HG03025 (cell line): ENCODE results near the gene EHMT1.

Experiments used
- ATAC-seq: cut with Tn5 transposase; IDR thresholded peaks from one replicate; pipeline ENCODE4 v1.9.1; 2021; ENCODE audit warnings: mild to moderate bottlenecking, moderate library complexity; ENCODE audit not compliant: unreplicated experiment, low FRiP score

The EHMT1 gene

DNA sequence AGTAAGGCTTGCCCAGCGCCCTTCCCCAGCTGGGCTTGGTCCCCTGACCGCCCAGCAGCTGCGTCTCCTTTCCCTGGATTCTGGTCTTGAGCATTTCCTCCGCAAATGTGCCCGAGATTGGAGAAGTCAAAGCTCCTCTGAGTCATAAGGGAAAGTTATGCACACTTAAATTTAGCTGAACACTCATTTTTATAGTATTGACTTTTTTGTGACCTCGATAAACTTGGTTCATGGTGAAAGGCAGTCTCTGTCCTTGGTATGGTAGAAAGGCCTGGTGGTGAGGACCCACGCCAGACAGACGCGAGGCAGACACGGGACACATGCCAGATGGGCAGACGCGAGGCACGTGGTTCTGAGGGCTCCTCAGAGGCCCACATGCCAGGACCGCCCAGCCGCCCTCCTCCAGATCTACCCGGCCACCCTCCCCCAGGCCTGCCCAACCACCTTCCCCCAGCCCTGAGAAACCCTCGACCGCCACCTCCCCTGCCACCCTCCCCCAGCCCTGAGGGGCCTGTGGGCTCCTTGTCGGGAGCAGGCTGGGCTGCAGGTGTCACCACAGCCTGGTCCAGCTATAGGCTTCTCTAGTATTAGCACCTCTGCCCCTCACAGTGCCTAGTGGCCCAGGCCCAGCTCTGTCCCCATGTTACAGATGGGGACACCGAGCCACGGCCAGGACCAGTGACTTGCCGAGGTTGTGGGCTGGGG lies 197.9 kb downstream of the EHMT1 start:
- no peak for ATAC-seq

DNA sequence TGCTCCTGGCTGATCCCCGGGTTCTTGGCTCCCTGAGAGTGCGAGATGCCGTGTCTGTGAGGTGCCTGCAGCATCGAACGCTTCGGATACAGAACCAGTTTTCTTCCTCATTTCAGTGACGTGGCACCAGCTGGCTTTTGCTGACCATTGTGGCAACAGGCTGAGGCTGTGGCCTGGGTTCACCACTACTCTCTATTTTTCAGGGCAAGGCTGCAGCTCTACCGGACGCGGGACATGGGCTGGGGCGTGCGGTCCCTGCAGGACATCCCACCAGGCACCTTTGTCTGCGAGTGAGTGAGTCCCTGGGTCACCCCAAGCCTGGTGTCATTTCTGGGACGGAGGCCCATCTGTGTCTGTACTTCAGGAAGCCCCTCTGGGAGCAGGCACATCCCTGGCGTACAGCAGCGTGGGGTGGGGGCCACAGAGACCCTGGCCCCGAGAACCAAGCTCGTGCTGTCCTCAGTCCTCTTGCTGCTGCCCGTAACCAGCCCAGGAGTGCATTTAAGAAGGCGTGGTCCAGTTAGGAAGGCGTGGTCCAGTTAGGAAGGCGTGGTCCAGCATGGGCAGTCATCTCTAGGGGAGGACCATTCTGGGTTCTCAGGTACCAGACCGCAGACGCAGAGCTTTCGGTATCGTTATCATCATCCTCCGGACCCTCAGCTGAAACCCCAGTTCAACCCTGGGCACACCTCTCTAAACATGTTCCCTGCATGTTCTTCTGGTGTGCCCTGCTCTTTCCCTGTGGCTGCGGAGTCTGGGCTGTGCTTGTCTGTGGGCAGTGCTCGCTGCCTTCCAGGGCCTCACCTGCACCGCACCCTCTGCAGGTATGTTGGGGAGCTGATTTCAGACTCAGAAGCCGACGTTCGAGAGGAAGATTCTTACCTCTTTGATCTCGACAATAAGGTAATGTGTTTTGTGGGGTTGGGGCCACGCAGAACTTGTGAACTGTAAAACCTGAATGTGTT lies 198.7 kb downstream of the EHMT1 start:
- no peak for ATAC-seq

DNA sequence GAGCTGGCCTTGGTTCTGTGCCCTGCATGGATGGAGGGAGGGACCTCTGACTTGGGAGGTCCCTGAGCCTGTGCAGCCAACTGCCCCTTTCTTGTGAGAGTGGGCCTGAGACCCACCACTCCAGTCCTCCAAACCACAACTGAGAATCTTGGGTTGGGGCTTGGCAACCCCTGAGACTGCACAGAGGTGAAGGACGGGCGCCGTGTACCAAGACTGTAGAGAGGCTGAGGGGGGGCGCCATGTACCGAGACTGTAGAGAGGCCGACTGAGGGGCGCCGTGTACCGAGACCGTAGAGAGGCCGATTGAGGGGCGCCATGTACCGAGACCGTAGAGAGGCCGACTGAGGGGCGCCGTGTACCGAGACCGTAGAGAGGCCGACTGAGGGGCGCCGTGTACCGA lies 199.5 kb downstream of the EHMT1 start:
- ATAC-seq, result no peak

DNA sequence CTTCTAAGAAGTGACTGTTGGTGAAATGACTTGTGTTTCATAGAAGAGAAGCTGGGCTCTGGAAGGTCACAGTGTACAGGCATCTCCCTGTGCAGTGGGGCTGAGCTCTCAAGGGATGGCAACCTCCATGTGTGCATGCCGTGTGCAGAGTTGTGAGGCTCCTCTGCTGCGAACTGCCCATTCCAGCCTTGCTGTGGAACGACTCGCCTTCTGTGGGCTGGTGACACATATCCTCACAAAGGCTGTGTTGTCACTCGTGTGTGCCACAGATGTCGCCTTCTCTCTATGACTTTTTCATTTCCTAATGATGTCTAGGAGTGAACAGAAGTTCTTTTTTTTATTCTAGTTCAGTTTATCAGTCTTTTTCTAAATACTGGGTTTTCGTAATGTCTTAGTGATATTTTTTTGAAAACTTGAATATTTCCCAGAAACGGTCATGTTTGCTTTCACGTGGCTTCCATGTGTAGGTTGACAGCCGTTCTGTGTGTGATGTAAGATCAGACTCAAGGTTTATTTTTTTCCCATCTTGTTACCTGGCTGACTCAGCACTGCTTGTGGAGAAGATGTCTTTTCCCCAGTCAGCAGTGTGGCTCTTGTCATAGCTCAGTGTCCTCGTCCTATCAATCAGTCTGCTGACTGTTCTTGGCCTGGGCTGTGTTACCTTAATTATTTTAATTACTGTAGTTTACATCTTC lies 201.5 kb downstream of the EHMT1 start:
- no peak for ATAC-seq

DNA sequence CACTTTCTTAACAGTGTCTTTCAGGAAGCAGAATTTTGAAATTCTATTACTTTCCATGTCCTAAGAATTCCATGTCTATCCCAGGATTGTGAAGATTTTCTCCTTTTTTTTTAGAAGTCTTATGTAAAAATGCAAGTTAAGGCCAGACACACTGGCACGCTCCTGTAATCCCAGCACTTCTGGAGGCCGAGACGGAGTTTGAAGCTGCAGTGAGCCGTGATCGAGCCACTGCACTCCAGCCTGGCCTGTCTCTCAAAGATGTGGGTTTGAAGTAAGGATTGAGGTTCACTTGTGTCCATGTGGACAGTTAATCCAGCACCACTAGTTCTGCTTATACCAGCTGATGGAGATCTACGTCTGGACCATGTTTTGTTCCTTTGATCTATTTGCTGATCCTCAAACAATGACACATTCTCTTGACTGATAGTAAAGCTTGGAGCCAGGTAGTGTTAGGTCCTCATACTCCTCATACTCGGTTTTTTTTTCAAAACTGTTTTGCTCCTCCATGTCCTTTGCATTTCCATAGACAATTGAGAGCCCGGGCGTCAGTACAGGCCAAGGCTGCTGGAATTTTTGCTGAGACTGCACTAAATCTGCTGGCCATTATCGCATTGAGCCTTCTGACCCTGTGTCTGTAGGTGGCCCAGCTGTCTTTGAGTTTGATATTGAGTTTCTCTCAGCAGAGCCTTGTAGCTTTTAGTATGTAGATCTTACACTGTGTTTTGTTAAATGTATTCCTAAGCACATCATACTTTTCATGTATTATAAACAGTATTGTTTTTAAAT lies 205.4 kb downstream of the EHMT1 start:
- ATAC-seq, result no peak

- ATAC-seq, result no peak
These were observed 206.7 kb downstream of the EHMT1 start for GRCh38 chr9:137825324-137825989.

- ATAC-seq, result no peak
These were observed 209.2 kb downstream of the EHMT1 start for GRCh38 chr9:137827908-137828526.

DNA sequence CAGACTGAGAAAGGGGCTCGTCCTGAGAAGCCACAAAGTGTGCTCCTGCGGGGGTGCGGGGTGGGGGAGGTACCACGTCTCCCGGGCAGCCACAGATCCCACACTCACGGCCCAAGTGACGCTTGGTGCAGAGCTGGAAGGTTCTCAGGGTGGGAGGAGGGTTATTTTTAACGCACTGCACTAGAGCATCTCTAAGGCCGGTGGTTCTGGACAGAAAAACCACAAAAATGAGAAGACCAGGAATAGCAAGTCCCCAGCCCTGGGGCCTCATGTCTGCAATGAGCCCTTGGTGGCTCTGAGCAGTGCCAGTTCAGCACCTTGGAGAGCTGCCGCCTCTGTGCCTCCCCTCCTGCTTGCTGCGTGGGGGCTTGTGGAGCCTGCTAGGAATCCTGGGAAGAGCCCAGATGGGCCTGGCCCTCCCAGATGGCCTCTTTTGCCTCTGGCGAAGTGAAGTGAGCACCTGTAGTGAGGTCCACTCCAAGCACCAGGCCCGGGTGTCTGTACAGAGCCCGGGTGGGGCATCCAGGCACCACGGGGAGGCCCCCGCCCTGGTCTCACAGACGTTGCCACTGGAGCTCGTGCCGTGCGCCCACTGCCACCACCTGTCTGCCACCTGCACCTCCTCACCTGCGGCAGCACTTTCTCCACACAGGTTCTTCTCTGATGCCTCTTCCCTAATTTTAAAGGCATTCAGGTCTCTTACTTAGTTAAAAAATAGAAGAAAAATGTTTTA lies 209.9 kb downstream of the EHMT1 start:
- ATAC-seq, result no peak

GRCh38 chr9:137829260-137829996 lies 210.6 kb downstream of the EHMT1 start:
- no peak for ATAC-seq

- ATAC-seq, result no peak
These were observed 213.4 kb downstream of the EHMT1 start for GRCh38 chr9:137832191-137832700.

- ATAC-seq, result no peak
These were observed 214.2 kb downstream of the EHMT1 start for GRCh38 chr9:137832830-137833590.

GRCh38 chr9:137833721-137834613 lies 215.2 kb downstream of the EHMT1 start:
- no peak for ATAC-seq

- no peak for ATAC-seq
These were observed 216.2 kb downstream of the EHMT1 start for GRCh38 chr9:137834846-137835546.

DNA sequence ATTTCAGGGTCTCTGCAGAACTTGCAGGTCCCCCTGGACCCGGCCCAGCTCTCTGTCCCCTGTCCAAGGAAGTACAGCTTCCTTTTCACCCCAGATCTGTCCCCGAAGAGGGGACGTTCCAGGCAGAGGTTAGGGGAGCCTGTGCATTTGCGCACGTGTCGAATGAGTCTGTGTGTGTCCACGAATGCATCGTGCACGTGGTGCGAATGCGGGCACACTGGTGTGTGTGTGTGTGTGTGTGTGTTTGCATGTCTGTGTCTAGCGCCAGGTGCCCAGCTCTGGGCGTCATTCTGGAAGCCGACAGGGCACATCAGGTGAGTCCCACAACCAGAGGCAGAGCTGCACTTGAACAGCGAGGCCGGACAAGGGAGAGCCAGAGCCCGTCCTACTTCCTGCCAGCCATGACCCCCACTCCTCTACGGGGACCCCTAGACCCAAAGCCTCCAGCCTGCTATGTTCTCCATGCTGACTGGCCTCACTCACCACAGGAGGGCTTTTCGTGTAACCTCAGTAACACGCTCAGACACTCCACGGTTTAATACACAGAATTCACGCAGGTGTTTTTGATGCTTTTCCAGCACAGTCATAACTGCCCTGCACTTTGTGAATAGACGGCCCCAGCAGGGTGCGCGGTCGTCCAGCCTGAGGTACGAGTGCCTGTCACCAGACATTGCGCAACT lies 217.5 kb downstream of the EHMT1 start:
- ATAC-seq, result no peak

- ATAC-seq, result no peak
These were observed 218.0 kb downstream of the EHMT1 start for GRCh38 chr9:137836831-137837241.
